CD4-positive, alpha-beta T cell (primary cell): Measurements from ENCODE around the gene HEPN1. TPM values are rescaled to one million over a fixed set of nuclear protein-coding genes. Genes with fewer than 3 reads are reported as not detected.
A peak's percentile ranks its signal among the peaks of the same experiment; 100 is the strongest.

ENCODE experiments used
- ATAC-seq: fragments of 200-7000 bp; cut with Tn5 transposase; one replicate; pipeline ENCODE4 v1.10.0; 2022; ENCODE audit warnings: mild to moderate bottlenecking; ENCODE audit not compliant: poor library complexity
- CTCF ChIA-PET: fragments of 350-600 bp; sonication (Branson Sonifier 250); formaldehyde crosslinking; loops from one replicate; lab custom pipeline; 2021; ENCODE audit warnings: antibody characterized with exemption, inconsistent platforms; lab: Charles Lee
- POLR2A ChIA-PET: fragments of 350-600 bp; sonication (Branson Sonifier 250); formaldehyde crosslinking; loops from one replicate; lab custom pipeline; 2021; ENCODE audit warnings: antibody characterized with exemption, inconsistent platforms; lab: Charles Lee
- DNase-seq, 14 experiments: peaks; one replicate each; pipeline ENCODE4 v3.0.0-alpha.2; 2013 to 2020; ENCODE audit warnings: mixed read lengths in 2 of 14
- H3K27ac ChIP-seq, 2 donors: one replicate each; pipeline versions ENCODE4 v1.5.1 to v1.7.0; 2013; ENCODE audit warnings: low read length in 2 of 2, low read depth in 1 of 2, mild to moderate bottlenecking in 1 of 2
- H3K27me3 ChIP-seq, 2 experiments: 1 replicate in 1 of 2; 2 replicates in 1 of 2; pipeline versions ENCODE4 v1.6.1 to v1.7.0; 2013; ENCODE audit warnings: low read length in 2 of 2, control low read depth in 1 of 2, mild to moderate bottlenecking in 1 of 2, moderate library complexity in 1 of 2; ENCODE audit not compliant: insufficient read depth in 2 of 2, control insufficient read depth in 1 of 2
- H3K36me3 ChIP-seq: one replicate; pipeline ENCODE4 v1.6.1; 2013; ENCODE audit warnings: low read length, control low read depth; ENCODE audit not compliant: insufficient read depth
- H3K4me1 ChIP-seq: one replicate; pipeline ENCODE4 v1.6.1; 2013; ENCODE audit warnings: low read length, control low read depth; ENCODE audit not compliant: insufficient read depth
- H3K4me3 ChIP-seq: one replicate; pipeline ENCODE4 v1.5.1; 2013; ENCODE audit warnings: mild to moderate bottlenecking, low read length, moderate library complexity
- H3K9me3 ChIP-seq, 2 experiments: 1 replicate in 1 of 2; 2 replicates in 1 of 2; pipeline versions ENCODE4 v1.6.1 to v1.7.0; 2013; ENCODE audit warnings: low read length in 2 of 2, mild to moderate bottlenecking in 2 of 2, control low read depth in 1 of 2, moderate library complexity in 1 of 2; ENCODE audit not compliant: control insufficient read depth in 1 of 2, insufficient read depth in 1 of 2
- H3K27ac Mint-ChIP-seq: one replicate; pipeline ENCODE4 v1.8.0; 2020; ENCODE audit warnings: mixed read lengths
- H3K27me3 Mint-ChIP-seq: one replicate; pipeline ENCODE4 v1.8.0; 2021; ENCODE audit warnings: mixed read lengths
- H3K36me3 Mint-ChIP-seq: one replicate; pipeline ENCODE4 v1.8.0; 2021; ENCODE audit warnings: low read depth, mixed read lengths
- H3K4me1 Mint-ChIP-seq: one replicate; pipeline ENCODE4 v1.8.0; 2021; ENCODE audit warnings: low read depth, mixed read lengths
- H3K4me3 Mint-ChIP-seq: one replicate; pipeline ENCODE4 v1.8.0; 2020; ENCODE audit warnings: mild to moderate bottlenecking, mixed read lengths
- H3K9me3 Mint-ChIP-seq: one replicate; pipeline ENCODE4 v1.8.0; 2020; ENCODE audit warnings: mixed read lengths
- CTCF ChIP-seq: fragments of 200-600 bp; IDR thresholded peaks from one replicate; pipeline ENCODE4 v1.8.0; 2022; ENCODE audit warnings: antibody characterized with exemption, mild to moderate bottlenecking
- intact Hi-C, 2 experiments: fragments of 100-400 bp; cut with DNase I in 1 of 2; cut with micrococcal nuclease in 1 of 2; formaldehyde crosslinking; loops; one replicate each; pipeline versions ENCODE4 v1.15.1 to v1.9.0; 2023 to 2025; cut with DNase I, micrococcal nuclease
- total RNA-seq, 174 experiments: library from RNA in 2 of 174; stranded (reverse) in 2 of 174; gene quantifications; one replicate each; pipeline ENCODE4 v1.2.3 and lab custom pipeline; 2021 to 2026

HEPN1 gene
- total RNA-seq, 2 experiments from 2014 or later: not detected

- H3K27me3 ChIP-seq: no peaks in the 10 kb centered on the region
- no peaks in the 10 kb centered on the region for H3K9me3 ChIP-seq
- no peak overlapping the region for H3K4me3 ChIP-seq
- peaks cover 40% of the 10 kb centered on the region for H3K4me1 ChIP-seq
- ATAC-seq (peak; percentile 38), DNase-seq (peak in 7 of 14 experiments; percentile 6 to 84 (median 41))
- H3K4me1 Mint-ChIP-seq: peaks cover 8% of the 10 kb centered on the region
- no peaks in the 10 kb centered on the region for H3K9me3 Mint-ChIP-seq
- no peaks in the 10 kb centered on the region for H3K27me3 Mint-ChIP-seq
- H3K27ac ChIP-seq: peak overlapping the region in 1 of 2 donors; percentile 35
- intact Hi-C loops: loop anchor here (2.0 to 10.0 kb wide), 9 partner anchors 30 to 1264 kb away; partner anchors contain the start of genes TBRG1 (in 2 of the 2), CDON (in 1 of the 2), EI24 (in 1 of the 2) and FAM118B (in 1 of the 2)
- ChIA-PET POLR2A (interaction anchor here (0.6 to 1.4 kb wide), 11 partner anchors 9 to 642 kb away, joined by 3 to 9 read pairs (median 3); partner anchors contain the start of gene STT3A), CTCF (interaction anchor here (1.2 kb wide), 1 partner anchor 74 kb away, joined by 3 read pairs; no protein-coding TSS in a partner anchor)
- no peak for TF ChIP-seq CTCF
- H3K36me3 ChIP-seq: no peaks in the 10 kb centered on the region
- no peak overlapping the region for H3K27ac Mint-ChIP-seq
- H3K4me3 Mint-ChIP-seq: no peak overlapping the region
- no peaks in the 10 kb centered on the region for H3K36me3 Mint-ChIP-seq
These were observed 31.7 kb downstream of the HEPN1 start for GRCh38 chr11:124950601-124951330.

GRCh38 chr11:124951341-124951740 lies 32.3 kb downstream of the HEPN1 start:
- Histone ChIP-seq H3K9me3 (no peaks in the 10 kb centered on the region), H3K4me3 (no peak overlapping the region), H3K27ac (peak overlapping the region in 1 of 2 donors; percentile 35), H3K36me3 (no peaks in the 10 kb centered on the region), H3K27me3 (no peaks in the 10 kb centered on the region), H3K4me1 (peaks cover 40% of the 10 kb centered on the region)
- Mint-ChIP-seq H3K36me3 (no peaks in the 10 kb centered on the region), H3K27me3 (no peaks in the 10 kb centered on the region), H3K27ac (no peak overlapping the region), H3K4me1 (peaks cover 8% of the 10 kb centered on the region), H3K9me3 (no peaks in the 10 kb centered on the region), H3K4me3 (no peak overlapping the region)
- ATAC-seq (no peak), DNase-seq (no peak)
- no peak for TF ChIP-seq CTCF
- CTCF ChIA-PET: no interaction called here
- intact Hi-C loops: loop anchor here (2.0 to 10.0 kb wide), 9 partner anchors 31 to 1263 kb away; partner anchors contain the start of genes TBRG1 (in 2 of the 2), CDON (in 1 of the 2), EI24 (in 1 of the 2) and FAM118B (in 1 of the 2)
- POLR2A ChIA-PET: interaction anchor here (0.9 to 1.4 kb wide), 6 partner anchors 9 to 161 kb away, joined by 3 to 9 read pairs (median 4); no protein-coding TSS in a partner anchor

- no peaks in the 10 kb centered on the region for H3K9me3 Mint-ChIP-seq
- peak within 1 kb of the TSS; percentile 87 for H3K4me3 ChIP-seq
- H3K36me3 Mint-ChIP-seq: no peaks in the 10 kb centered on the region
- ATAC-seq (peak; percentile 95), DNase-seq (peak; percentile 89 to 98 (median 94))
- H3K27ac Mint-ChIP-seq: no peak within 1 kb of the TSS
- no peak for TF ChIP-seq CTCF
- no peaks in the 10 kb centered on the region for H3K27me3 Mint-ChIP-seq
- no peaks in the 10 kb centered on the region for H3K9me3 ChIP-seq
- ChIA-PET CTCF (interaction anchor here (1.0 to 2.0 kb wide), 3 partner anchors 78 to 188 kb away, joined by 3 to 11 read pairs (median 3); no protein-coding TSS in a partner anchor), POLR2A (interaction anchor here (0.7 to 3.0 kb wide), 15 partner anchors 10 to 332 kb away, joined by 3 to 30 read pairs (median 4); partner anchors contain the start of genes MSANTD2, SIAE, SPA17 and TBRG1)
- H3K27ac ChIP-seq: peak within 1 kb of the TSS; percentile 74 to 90
- H3K4me3 Mint-ChIP-seq: no peak within 1 kb of the TSS
- H3K4me1 Mint-ChIP-seq: no peaks in the 10 kb centered on the region
- intact Hi-C loops: loop anchor here (1.0 to 10.0 kb wide), 10 partner anchors 77 to 1261 kb away; partner anchors contain the start of genes CDON (in 1 of the 2), EI24 (in 1 of the 2), FAM118B (in 1 of the 2) and RPUSD4 (in 1 of the 2)
- H3K4me1 ChIP-seq: peaks cover 40% of the 10 kb centered on the region
- no peaks in the 10 kb centered on the region for H3K36me3 ChIP-seq
- no peaks in the 10 kb centered on the region for H3K27me3 ChIP-seq
These were observed 34.9 kb downstream of the HEPN1 start, which contains the start of gene CCDC15 for GRCh38 chr11:124953753-124954589. Gene CCDC15 (plus strand): TSS chr11:124954202. CDS start chr11:124954733, 531 bp downstream.
